Osteocyte (in vitro differentiated cells): ENCODE measurements around the gene LTBP3. TPM values are rescaled to one million over a fixed set of nuclear protein-coding genes. Genes with fewer than 3 reads are reported as not detected.

Source experiments
- DNase-seq: peaks from one replicate; pipeline ENCODE4 v3.0.0; 2021; ENCODE audit warnings: mixed read lengths; ENCODE audit not compliant: unreplicated experiment; ENCODE audit errors: extremely low spot score
- H3K27ac Mint-ChIP-seq: one replicate; pipeline ENCODE4 v1.8.0; 2021; ENCODE audit warnings: mild to moderate bottlenecking, mixed read lengths; ENCODE audit not compliant: unreplicated experiment
- H3K27me3 Mint-ChIP-seq: one replicate; pipeline ENCODE4 v1.8.0; 2021; ENCODE audit warnings: mixed read lengths; ENCODE audit not compliant: unreplicated experiment
- H3K36me3 Mint-ChIP-seq: one replicate; pipeline ENCODE4 v1.8.0; 2021; ENCODE audit warnings: mixed read lengths; ENCODE audit not compliant: unreplicated experiment
- H3K4me1 Mint-ChIP-seq: one replicate; pipeline ENCODE4 v1.8.0; 2021; ENCODE audit warnings: mixed read lengths; ENCODE audit not compliant: unreplicated experiment
- H3K4me3 Mint-ChIP-seq: one replicate; pipeline ENCODE4 v1.8.0; 2021; ENCODE audit warnings: mild to moderate bottlenecking, moderate library complexity, mixed read lengths; ENCODE audit not compliant: unreplicated experiment
- H3K9me3 Mint-ChIP-seq: one replicate; pipeline ENCODE4 v1.8.0; 2021; ENCODE audit warnings: mixed read lengths; ENCODE audit not compliant: unreplicated experiment
- total RNA-seq: library from RNA; stranded (reverse); gene quantifications from 2 replicates; pipeline ENCODE4 v1.2.1, GENCODE V29; 2021
- TF ChIP-seq, protein P1 (sequence below): fragments of 200-600 bp; sonication (generic); IDR thresholded peaks from 2 replicates; pipeline ENCODE4 v1.5.0; 2021; ENCODE audit warnings: antibody characterized with exemption, mild to moderate bottlenecking, moderate library complexity

LTBP3 gene
- total RNA-seq, 1 donor from 2014 or later, result 256 TPM

DNA sequence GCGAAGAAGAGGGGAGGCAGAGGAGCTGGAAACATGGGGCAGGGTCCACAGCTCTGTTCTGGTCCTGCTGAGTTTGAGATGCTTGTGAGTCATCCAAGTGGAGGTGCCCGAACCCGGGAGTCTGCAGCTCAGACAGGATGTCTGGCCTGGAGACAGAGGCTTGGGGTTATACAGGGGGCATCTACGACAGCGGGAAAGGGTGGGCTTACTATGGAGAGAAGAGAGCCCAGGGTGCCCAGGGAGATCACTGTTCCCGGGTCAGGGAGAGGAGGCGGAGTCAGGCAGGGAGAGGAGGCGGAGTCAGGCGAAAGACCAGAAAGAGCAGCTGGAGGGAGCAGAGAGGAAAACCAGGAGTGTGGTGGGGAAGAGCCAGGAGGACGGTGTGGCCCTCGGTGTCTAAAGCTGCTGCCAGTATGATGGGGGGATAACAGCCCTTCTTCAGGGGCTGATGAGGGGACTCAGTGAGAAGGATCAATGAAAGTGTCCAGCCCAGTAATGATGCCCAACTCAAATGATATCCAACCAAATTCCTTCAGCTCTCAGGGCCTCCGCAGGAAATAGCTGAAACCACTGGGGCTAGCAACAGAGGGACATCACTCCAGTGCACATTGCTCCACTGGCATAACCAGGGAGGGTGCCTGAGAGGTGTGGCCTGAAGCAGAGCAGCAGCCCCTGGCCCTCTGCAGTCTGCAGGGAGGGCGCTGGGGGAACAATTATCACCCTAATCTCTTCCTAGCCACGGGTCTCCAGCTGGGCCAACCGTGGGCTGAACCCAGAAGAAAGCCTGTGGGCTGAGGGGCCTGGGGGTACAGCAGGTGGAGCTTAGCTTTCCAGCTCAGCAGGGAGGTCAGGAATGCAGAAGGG is 2.6 kb upstream of the LTBP3 start:
- no peaks in the 10 kb centered on the region for H3K9me3 Mint-ChIP-seq
- no peak for DNase-seq
- TF ChIP-seq, protein P1, sequence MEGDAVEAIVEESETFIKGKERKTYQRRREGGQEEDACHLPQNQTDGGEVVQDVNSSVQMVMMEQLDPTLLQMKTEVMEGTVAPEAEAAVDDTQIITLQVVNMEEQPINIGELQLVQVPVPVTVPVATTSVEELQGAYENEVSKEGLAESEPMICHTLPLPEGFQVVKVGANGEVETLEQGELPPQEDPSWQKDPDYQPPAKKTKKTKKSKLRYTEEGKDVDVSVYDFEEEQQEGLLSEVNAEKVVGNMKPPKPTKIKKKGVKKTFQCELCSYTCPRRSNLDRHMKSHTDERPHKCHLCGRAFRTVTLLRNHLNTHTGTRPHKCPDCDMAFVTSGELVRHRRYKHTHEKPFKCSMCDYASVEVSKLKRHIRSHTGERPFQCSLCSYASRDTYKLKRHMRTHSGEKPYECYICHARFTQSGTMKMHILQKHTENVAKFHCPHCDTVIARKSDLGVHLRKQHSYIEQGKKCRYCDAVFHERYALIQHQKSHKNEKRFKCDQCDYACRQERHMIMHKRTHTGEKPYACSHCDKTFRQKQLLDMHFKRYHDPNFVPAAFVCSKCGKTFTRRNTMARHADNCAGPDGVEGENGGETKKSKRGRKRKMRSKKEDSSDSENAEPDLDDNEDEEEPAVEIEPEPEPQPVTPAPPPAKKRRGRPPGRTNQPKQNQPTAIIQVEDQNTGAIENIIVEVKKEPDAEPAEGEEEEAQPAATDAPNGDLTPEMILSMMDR, result no peak
- H3K27me3 Mint-ChIP-seq, result no peaks in the 10 kb centered on the region
- peak overlapping the region; percentile 5 for H3K4me3 Mint-ChIP-seq
- peaks cover 53% of the 10 kb centered on the region for H3K4me1 Mint-ChIP-seq
- H3K36me3 Mint-ChIP-seq, result peaks cover 2% of the 10 kb centered on the region
- peak overlapping the region; percentile 94 for H3K27ac Mint-ChIP-seq

DNA sequence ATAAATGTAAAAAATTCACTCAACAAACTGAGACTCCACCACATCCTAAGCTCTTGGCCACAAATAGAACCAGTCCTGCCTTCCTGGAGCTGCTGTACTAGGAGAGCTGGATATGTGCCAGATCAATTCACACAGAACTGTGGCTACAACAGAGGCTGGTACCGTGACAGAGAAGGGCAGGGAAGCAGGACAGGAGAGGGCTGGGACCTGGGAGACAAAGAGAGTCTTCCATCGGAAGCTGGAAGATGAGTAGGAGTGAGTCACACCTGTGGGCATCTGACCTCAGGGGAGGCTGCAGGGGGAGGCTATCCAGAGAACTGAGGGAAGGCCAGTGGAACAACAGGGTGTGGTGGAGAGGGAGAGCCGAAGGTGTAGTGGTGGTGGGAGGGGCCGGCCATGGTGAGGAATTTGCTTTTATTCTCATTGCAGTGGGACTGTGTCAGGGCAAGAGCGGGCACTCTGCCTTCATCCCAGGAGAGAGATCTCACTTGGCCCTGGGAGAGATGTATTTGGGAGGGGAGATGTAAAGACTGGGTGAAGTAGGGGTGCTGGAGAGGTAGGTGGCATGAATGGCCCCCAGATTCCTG is 1.9 kb upstream of the LTBP3 start:
- Mint-ChIP-seq H3K27me3 (no peaks in the 10 kb centered on the region), H3K4me3 (peak overlapping the region; percentile 5), H3K4me1 (peaks cover 61% of the 10 kb centered on the region), H3K9me3 (no peaks in the 10 kb centered on the region), H3K36me3 (peaks cover 3% of the 10 kb centered on the region), H3K27ac (peak overlapping the region; percentile 94)
- no peak for DNase-seq
- TF ChIP-seq, protein P1, result no peak

DNA sequence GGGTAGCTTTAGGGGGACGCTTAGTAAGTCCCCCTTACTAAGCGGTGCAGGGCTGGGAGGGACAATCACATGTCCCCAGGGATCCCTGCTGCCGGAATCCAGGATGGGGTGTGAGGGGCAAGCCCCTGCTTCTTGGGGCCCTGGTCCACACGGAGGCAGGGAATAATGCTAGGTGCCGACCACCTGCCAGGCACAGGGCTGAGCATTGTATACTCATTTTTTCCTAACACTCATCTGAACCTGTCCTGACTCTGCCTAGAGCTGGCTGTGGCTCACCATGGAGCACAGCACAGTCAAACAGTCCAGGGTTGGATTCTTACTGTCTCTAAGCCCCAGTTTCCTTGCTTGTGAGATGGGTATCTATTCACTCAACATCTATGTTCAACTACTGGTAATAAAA is 1.4 kb upstream of the LTBP3 start:
- H3K27me3 Mint-ChIP-seq, result no peaks in the 10 kb centered on the region
- H3K4me3 Mint-ChIP-seq, result no peak overlapping the region
- peak overlapping the region; percentile 94 for H3K27ac Mint-ChIP-seq
- no peak for DNase-seq
- no peaks in the 10 kb centered on the region for H3K9me3 Mint-ChIP-seq
- peaks cover 4% of the 10 kb centered on the region for H3K36me3 Mint-ChIP-seq
- peaks cover 66% of the 10 kb centered on the region for H3K4me1 Mint-ChIP-seq
- TF ChIP-seq, protein P1, result no peak

DNA sequence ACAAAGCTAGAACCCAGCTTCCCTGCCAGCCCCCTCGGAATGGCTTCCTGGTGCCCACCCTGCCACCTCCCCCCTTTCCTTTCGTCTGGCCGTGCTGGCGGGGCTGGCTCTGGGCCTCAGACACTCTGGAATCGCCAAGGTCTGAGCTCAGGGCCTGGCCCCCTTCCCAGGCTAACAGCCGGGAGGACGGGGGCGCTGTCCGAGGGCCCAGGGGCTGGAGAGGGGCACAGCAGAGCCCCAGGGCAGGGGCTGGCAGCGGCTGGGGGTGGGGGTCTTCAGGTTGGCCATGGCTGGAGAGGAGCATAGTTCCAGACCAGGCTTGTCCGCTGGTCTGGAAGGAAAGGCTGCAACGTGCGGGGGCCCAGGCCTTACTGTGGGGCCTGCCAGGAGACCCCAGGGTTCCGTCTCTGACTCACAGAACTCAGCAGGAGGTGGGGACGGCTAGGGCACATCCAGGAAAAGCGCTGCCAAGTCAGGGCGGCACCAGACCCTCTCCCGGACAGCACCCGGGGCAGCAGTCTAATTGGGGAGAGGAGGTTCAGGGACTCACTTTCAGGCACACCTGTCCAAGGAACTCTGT is 861 bp upstream of the LTBP3 start:
- Mint-ChIP-seq H3K4me3 (peak overlapping the region; percentile 54), H3K27ac (peak overlapping the region; percentile 94), H3K36me3 (peaks cover 4% of the 10 kb centered on the region), H3K9me3 (no peaks in the 10 kb centered on the region), H3K4me1 (peaks cover 69% of the 10 kb centered on the region), H3K27me3 (no peaks in the 10 kb centered on the region)
- TF ChIP-seq, protein P1, result no peak
- no peak for DNase-seq
